Calu3 (cell line): ENCODE data around the gene RWDD4. TPM values are rescaled to one million over a fixed set of nuclear protein-coding genes. Genes with fewer than 3 reads are reported as not detected.

Experiments used
- BruUV-seq: library from RNA; stranded (reverse); fragments of 400-500 nt; replicated peaks from 2 replicates; lab custom pipeline; 2021; lab: Mats Ljungman, UMichigan
- CTCF ChIA-PET: fragments of 300-600 bp; sonication (Branson Sonifier 250); formaldehyde crosslinking; loops from one replicate; lab custom pipeline; 2022; ENCODE audit warnings: antibody characterized with exemption; lab: Charles Lee
- DNase-seq: peaks from one replicate; pipeline ENCODE4 v3.0.0; 2022
- H3K27ac Mint-ChIP-seq: one replicate; pipeline ENCODE4 v1.8.0; 2022; ENCODE audit warnings: mixed read lengths; ENCODE audit not compliant: unreplicated experiment
- H3K27me3 Mint-ChIP-seq: one replicate; pipeline ENCODE4 v1.8.0; 2022; ENCODE audit warnings: mixed read lengths; ENCODE audit not compliant: unreplicated experiment
- H3K36me3 Mint-ChIP-seq: one replicate; pipeline ENCODE4 v1.8.0; 2022; ENCODE audit warnings: mild to moderate bottlenecking, moderate library complexity, mixed read lengths; ENCODE audit not compliant: insufficient read depth, unreplicated experiment
- H3K4me1 Mint-ChIP-seq: one replicate; pipeline ENCODE4 v1.8.0; 2022; ENCODE audit warnings: mild to moderate bottlenecking, low read depth, mixed read lengths; ENCODE audit not compliant: unreplicated experiment
- H3K4me3 Mint-ChIP-seq: one replicate; pipeline ENCODE4 v1.8.0; 2022; ENCODE audit warnings: mild to moderate bottlenecking, low read depth, moderate library complexity, mixed read lengths; ENCODE audit not compliant: unreplicated experiment
- H3K9me3 Mint-ChIP-seq: one replicate; pipeline ENCODE4 v1.8.0; 2022; ENCODE audit warnings: low read depth, mixed read lengths; ENCODE audit not compliant: unreplicated experiment
- intact Hi-C: fragments of 100-400 bp; cut with micrococcal nuclease; formaldehyde crosslinking; loops from one replicate; pipeline ENCODE4 v1.10.0; 2022; ENCODE audit not compliant: unreplicated experiment
- total RNA-seq: library from RNA; stranded (reverse); gene quantifications from 2 replicates; pipeline ENCODE4 v1.2.3, GENCODE V29; 2022
- TF ChIP-seq, protein P1 (sequence below): fragments of 200-600 bp; IDR thresholded peaks from one replicate; pipeline ENCODE4 v1.8.0; 2022; ENCODE audit warnings: antibody characterized with exemption; ENCODE audit not compliant: unreplicated experiment

RWDD4 gene
- total RNA-seq, 1 experiment from 2014 or later = 15.9 TPM

DNA sequence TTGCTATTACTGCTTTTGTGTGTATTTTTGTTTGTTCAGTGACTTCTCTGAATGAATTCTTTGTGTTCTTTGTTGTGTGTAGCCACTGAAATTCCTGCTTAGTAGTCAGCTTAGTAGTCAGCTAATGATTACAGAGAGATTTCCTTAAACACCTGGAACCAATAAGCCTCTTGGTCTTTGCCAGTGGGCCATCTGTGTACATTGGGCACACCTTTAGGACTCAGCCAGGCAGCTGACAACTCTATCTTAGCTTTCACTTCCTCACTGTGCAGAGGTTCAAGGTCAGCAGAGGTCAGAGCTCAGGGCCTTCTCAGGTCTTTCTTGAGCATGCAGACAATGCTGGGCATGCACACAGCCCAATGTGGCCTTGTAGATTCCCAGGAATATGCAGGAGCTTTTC is 59.3 kb downstream of the RWDD4 start:
- H3K27ac Mint-ChIP-seq = no peak overlapping the region
- H3K4me1 Mint-ChIP-seq = peaks cover 11% of the 10 kb centered on the region
- TF ChIP-seq, protein P1, sequence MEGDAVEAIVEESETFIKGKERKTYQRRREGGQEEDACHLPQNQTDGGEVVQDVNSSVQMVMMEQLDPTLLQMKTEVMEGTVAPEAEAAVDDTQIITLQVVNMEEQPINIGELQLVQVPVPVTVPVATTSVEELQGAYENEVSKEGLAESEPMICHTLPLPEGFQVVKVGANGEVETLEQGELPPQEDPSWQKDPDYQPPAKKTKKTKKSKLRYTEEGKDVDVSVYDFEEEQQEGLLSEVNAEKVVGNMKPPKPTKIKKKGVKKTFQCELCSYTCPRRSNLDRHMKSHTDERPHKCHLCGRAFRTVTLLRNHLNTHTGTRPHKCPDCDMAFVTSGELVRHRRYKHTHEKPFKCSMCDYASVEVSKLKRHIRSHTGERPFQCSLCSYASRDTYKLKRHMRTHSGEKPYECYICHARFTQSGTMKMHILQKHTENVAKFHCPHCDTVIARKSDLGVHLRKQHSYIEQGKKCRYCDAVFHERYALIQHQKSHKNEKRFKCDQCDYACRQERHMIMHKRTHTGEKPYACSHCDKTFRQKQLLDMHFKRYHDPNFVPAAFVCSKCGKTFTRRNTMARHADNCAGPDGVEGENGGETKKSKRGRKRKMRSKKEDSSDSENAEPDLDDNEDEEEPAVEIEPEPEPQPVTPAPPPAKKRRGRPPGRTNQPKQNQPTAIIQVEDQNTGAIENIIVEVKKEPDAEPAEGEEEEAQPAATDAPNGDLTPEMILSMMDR = no peak
- no peak for DNase-seq
- H3K9me3 Mint-ChIP-seq = no peaks in the 10 kb centered on the region
- no peak overlapping the region for H3K4me3 Mint-ChIP-seq
- intact Hi-C loops = no loop called here
- no peaks in the 10 kb centered on the region for H3K36me3 Mint-ChIP-seq
- H3K27me3 Mint-ChIP-seq = no peaks in the 10 kb centered on the region
- CTCF ChIA-PET = interaction anchor here (1.0 kb wide), 1 partner anchor 130 kb away, joined by 3 read pairs; no protein-coding TSS in a partner anchor
- BruUV-seq = no TSS peak

DNA sequence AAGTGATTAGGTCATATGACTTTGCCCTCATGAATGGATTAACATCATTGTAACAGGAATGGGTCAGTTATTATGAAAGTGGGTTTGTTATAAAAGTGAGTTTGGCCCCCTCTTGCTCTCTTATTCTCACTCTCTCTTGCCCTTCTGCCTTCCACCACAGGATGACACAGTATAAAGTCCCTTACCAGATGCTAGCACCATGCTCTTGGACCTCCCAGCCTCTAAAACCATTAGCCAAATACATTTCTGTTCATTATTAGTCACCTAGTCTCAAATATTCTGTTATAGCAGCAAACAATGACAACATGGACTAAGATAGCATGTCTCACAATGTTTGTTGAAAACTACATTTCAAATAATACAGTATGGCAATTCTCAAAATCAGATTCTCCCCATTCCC is 59.7 kb downstream of the RWDD4 start:
- CTCF ChIA-PET = interaction anchor here (1.0 kb wide), 1 partner anchor 130 kb away, joined by 3 read pairs; no protein-coding TSS in a partner anchor
- no peak overlapping the region for H3K27ac Mint-ChIP-seq
- H3K27me3 Mint-ChIP-seq = no peaks in the 10 kb centered on the region
- TF ChIP-seq, protein P1 = no peak
- H3K9me3 Mint-ChIP-seq = no peaks in the 10 kb centered on the region
- no peak overlapping the region for H3K4me3 Mint-ChIP-seq
- DNase-seq = no peak
- BruUV-seq = no TSS peak
- peaks cover 11% of the 10 kb centered on the region for H3K4me1 Mint-ChIP-seq
- H3K36me3 Mint-ChIP-seq = no peaks in the 10 kb centered on the region
- intact Hi-C loops = no loop called here

DNA sequence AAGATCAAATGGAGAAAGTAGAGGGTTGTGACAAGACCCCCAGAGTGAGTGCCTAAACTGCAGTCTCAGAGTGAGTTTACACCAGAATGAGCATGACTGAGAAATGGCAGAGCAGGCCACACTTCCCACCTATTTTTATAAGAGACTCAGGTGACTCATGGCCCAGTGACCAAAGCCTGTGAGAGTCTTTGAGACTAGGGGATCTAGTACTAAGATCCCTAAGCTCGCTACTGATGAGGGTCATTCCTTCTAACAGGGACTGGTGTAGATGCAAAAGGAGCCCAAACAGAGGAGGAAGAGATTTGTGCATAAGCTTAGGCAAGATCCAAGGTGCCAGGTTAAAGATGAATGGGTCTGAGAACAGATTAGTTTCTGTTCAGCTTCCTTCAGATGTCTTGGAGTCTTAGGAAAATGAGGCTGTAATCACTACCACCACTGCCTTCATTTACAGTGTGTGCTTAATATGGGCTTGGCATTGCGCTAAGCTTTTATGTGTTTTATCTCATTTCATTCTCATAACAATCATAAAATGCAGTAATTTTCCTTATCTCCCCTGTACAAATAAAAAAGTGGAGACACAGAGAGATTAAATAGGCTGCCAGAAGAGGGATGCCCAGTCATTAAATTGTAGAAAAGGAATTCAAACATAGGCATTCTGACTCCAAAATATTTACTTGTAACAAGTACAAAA is 62.8 kb downstream of the RWDD4 start:
- no peaks in the 10 kb centered on the region for H3K36me3 Mint-ChIP-seq
- intact Hi-C loops = no loop called here
- BruUV-seq = no TSS peak
- CTCF ChIA-PET = no interaction called here
- no peaks in the 10 kb centered on the region for H3K27me3 Mint-ChIP-seq
- peaks cover 11% of the 10 kb centered on the region for H3K4me1 Mint-ChIP-seq
- H3K4me3 Mint-ChIP-seq = no peak overlapping the region
- no peak for DNase-seq
- H3K9me3 Mint-ChIP-seq = no peaks in the 10 kb centered on the region
- H3K27ac Mint-ChIP-seq = no peak overlapping the region
- TF ChIP-seq, protein P1 = no peak

DNA sequence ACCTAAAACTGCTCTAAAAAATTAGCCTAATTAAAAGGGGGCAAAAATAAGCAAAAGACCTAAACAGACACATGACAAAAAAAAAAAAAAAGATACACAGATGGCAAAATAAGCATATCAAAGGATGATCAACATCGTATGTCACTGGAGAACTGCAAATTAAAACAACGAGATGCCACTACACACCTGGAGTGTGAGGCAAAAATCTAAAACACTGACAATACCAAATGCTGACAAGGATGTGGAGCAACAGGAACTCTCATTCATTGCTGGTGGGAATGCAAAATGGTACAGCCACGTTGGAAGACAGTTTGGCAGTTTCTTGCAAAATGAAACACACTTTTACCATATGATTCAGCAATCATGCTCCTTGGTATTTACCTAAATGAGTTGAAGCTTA is 64.2 kb downstream of the RWDD4 start:
- CTCF ChIA-PET = no interaction called here

More for the DNA sequence above, 64.2 kb downstream of the RWDD4 start:
- Mint-ChIP-seq H3K36me3 (no peaks in the 10 kb centered on the region), H3K4me1 (peaks cover 9% of the 10 kb centered on the region), H3K4me3 (no peak overlapping the region), H3K27ac (no peak overlapping the region), H3K9me3 (no peaks in the 10 kb centered on the region), H3K27me3 (no peaks in the 10 kb centered on the region)
- no TSS peak for BruUV-seq
- TF ChIP-seq, protein P1 = no peak
- intact Hi-C loops = no loop called here
- no peak for DNase-seq
